Loucy (cell line): ENCODE measurements around the gene LAMB1.

Experiments used
- EZH2phosphoT487 ChIP-seq: fragments of 200-600 bp; IDR thresholded peaks from 2 replicates; pipeline ENCODE4 v1.6.1; 2018; ENCODE audit warnings: antibody characterized with exemption, mild to moderate bottlenecking, moderate library complexity, borderline replicate concordance
- TF ChIP-seq, protein P1 (sequence below): fragments of 200-600 bp; sonication (generic); conservative IDR thresholded peaks from 2 replicates; pipeline ENCODE4 v1.5.1; 2014; ENCODE audit warnings: mild to moderate bottlenecking, antibody characterized with exemption, low read length

DNA sequence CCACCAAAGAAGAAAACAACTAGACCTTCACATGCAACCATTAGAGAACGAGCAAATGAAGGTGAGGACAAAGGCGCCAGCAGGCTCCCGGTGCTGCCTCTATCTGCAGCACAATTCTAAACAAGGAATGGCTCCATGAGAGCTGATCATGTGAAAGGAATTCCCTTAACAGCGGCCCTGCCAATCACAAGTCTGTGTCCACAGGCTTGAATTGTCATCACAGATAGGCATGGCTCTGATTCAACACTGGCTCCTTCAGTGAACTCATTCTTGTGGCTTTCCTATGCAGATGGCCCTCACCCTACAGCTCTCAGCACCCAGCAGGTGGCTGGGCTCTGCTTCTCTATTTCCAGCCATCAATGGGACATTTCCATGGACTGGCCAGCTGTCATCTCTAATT, 36.2 kb downstream of the LAMB1 start:
- TF ChIP-seq, protein P1, sequence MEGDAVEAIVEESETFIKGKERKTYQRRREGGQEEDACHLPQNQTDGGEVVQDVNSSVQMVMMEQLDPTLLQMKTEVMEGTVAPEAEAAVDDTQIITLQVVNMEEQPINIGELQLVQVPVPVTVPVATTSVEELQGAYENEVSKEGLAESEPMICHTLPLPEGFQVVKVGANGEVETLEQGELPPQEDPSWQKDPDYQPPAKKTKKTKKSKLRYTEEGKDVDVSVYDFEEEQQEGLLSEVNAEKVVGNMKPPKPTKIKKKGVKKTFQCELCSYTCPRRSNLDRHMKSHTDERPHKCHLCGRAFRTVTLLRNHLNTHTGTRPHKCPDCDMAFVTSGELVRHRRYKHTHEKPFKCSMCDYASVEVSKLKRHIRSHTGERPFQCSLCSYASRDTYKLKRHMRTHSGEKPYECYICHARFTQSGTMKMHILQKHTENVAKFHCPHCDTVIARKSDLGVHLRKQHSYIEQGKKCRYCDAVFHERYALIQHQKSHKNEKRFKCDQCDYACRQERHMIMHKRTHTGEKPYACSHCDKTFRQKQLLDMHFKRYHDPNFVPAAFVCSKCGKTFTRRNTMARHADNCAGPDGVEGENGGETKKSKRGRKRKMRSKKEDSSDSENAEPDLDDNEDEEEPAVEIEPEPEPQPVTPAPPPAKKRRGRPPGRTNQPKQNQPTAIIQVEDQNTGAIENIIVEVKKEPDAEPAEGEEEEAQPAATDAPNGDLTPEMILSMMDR = no peak
- no peak for TF ChIP-seq EZH2phosphoT487
